Stimulated activated CD4-positive, alpha-beta T cell treated with anti-CD3 and anti-CD28 coated beads, Interleukin-1b, Interleukin-23, amount 100 ng/mL, for 4 hours (primary cell): Measurements from ENCODE around the gene PANK1.
"Not testable (repeated sequence)": the region's sequence is repeated elsewhere in the genome, so short reads cannot be mapped to it uniquely, and the experiment has no call there.

Source experiments
- DNase-seq, 2 donors: peaks; one replicate each; pipeline ENCODE4 v3.0.0-alpha.2; 2020; ENCODE audit warnings: low read depth in 2 of 2

PANK1 gene

DNA sequence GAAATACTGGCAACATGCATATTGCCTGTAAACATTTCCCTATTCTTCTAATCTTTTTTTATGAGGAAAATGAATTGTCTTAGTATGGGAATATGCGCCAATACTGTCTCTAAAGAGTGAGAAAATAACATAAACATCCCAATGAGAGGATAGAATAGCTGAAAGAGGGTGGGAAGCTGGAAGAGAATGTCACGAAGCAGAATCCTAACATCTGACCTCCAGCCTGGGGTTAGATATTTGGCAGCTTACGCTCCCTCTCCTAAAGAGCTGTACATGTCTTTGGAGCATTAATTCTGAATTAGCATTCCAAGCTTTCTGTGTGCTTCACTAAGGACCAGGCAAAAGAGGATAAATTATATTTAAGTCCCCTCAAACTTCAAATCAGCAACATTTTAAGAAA, 78.0 kb downstream of the PANK1 start:
- no peak for DNase-seq

DNA sequence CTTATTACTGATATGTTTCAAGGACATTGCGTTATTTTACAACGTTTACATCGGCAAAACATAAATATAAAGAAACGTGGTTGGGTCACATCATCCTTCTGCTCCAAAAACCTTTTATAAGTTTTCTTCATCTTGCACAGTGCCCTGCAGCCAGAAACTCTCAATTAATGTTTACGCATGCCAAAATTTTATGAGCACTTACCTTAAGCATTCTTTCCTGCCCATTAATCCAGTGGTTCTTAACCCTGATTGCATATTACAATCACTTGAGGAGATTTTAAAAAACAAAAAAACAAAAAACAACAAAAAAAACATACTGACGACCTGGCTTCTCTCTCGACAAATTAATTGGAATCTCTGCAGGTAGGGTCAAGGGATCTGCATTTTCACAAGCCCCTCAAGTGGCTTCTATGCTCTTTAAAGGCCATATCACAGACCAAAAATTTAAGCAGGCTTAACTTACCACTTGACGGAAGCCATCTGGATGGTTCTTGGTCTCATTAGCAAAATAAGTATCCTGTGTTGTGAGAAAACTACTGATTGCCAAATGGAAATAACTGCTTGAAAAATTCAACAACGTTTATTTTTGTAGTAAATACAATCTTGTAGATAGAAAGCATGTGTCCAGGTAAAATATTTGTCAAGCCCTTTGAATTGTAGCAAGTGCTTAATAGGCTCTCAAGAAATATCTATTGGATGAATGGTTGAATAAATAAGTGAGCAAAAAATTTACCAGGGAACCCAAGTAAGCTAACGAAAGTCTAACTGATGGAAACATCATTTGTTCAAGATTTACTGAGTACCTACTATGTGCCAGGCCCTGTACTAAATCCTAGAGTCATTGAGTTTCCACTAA, 78.7 kb downstream of the PANK1 start:
- no peak for DNase-seq

DNA sequence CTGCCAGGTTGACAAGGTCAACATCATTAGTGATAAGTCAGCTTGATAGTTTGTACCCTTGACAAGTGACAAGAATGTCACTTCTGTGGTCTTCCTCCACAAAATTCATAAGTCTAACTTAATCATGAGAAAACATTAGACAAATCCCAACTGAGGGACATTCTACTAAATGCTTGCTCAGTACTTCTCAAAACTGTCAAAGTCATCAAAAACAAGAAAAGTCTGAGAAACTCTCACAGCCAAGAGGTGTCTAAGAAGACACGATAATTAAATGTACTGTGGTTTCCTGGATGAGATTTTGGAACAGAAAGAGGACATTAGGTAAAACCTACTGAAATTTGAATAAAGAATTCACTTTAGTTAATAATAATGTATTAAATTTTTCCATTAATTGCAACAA, 79.9 kb downstream of the PANK1 start:
- no peak for DNase-seq

DNA sequence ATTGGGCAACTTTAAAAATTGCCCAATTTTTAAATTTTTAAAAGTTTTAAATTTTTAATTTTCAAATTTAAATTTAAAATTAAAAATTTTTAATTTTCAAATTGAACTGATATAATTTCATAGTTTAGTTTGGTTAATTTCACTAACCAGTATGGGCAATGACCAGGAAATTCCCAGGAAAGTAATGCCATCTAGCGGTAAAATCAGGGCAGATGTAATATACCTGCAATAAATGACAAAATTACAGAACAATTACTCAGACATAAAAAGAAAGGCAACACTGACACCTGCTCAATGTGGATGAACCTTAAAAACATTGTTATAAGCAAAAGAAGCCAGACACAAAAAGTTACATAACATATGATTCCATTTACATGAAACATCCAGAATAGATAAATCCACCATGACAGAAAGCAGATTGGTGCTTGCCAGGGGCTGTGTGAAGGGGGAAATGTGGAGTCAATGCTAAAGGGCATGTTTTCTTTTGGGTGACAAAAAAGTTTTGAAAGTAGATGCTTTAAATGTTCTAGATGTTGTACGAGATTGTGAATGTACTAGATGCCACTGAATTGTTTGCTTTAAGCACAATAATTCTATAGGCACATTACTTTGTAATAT, 81.1 kb downstream of the PANK1 start:
- peak in 1 of 2 donors; percentile 6 for DNase-seq

DNA sequence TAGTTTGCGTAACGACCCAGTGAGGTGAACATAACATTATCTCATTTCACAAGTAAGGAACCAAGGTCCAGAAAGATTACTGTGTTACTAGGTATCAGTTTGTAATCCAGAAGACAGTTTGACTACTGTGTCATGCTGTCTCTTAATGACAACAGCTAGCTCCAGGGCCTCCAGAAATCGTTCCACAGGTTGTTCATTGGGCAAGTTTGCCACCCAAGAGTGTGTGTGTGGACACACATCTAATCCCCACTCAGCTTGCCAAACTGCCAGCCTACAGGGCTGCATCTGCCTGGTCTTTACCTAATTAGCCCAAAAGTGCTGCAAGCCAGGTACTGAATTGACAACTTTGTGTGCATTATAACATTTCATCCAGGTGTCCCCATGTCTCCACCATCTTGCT, 81.7 kb downstream of the PANK1 start:
- DNase-seq, result no peak

DNA sequence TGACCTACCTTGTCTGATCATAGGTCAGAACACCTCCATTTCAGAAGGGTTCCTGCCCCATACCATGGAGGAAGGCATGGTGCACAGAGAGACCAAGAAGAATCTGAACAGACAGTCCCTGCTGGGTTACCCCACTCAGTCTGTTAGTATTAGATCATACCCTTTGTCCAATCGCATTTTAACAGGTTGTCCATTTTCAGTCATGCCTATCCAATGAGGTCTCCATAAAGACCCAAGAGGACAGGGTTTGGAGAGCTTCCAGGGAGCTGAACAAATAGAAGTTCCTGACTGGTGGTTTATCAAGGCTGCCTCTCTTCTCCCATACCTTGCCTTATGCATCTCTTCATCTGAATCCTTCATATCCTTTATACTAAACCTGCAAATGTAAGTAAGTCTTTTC, 88.4 kb downstream of the PANK1 start:
- no peak for DNase-seq

- DNase-seq, result no peak
These were observed 89.2 kb downstream of the PANK1 start for GRCh38 chr10:89555688-89556445.

GRCh38 chr10:89554433-89554832, 90.6 kb downstream of the PANK1 start:
- no peak for DNase-seq

DNA sequence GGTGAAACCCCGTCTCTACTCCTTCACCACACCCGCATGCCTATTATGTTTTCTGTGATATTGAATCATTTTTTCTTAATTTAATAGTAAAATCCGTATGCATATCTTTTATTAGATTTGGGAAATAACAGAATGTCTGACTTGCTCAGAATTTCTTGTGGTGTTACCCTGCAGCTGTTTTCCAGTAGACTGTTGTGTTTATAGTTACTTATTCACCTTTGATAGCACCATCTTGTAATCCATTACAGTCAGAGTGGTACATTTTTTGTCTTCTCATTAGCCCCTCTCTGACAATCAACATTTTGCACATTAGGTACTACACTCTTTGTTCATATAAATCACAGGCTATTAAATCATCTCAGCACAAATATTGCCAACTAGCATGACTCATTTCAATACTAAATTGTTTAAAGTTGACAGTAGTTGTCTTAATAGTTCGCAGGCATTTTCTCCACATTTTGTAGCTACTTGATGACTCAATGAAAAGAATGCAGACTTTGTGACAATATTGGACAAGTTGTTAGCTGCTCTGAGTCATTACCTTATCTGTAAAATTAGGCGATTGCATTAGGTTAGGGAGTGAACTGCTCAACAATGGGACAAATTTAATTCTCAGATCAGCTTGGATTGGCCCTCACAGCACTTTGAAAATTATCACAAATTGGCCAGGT, 91.8 kb downstream of the PANK1 start:
- DNase-seq, result no peak

- DNase-seq, result no peak
These were observed 92.8 kb downstream of the PANK1 start for GRCh38 chr10:89552213-89552612.

- no peak for DNase-seq
These were observed 94.5 kb downstream of the PANK1 start for GRCh38 chr10:89550509-89550908.

DNA sequence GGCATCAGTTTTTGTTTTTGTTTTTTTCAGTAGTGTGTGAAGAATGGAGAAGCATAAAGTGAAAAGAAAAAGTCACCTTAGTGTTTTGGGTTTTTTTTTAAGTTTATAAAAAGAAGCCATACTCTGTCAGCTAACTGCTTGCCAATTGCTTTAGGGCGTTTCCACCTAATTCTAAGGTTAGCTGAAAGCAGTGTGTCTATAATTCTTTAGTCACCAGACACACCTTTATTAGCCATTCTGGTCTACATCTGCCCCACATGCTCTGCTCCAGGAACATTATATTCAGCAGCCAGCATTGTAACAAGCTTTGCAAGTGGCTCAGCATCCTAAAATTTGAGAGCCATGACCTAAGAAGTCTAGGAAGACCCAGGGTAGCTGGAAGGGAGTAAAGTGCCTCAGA, 95.5 kb downstream of the PANK1 start:
- DNase-seq, result no peak

GRCh38 chr10:89548673-89549072, 96.4 kb downstream of the PANK1 start:
- no peak for DNase-seq

GRCh38 chr10:89547853-89548513, 97.1 kb downstream of the PANK1 start:
- DNase-seq, result no peak

- not testable (repeated sequence) for DNase-seq
These were observed 98.4 kb downstream of the PANK1 start for GRCh38 chr10:89546651-89547050.

- DNase-seq, result no peak
These were observed 101.2 kb downstream of the PANK1 start for GRCh38 chr10:89543841-89544240.

- DNase-seq, result no peak
These were observed 104.6 kb downstream of the PANK1 start for GRCh38 chr10:89540420-89540949.

GRCh38 chr10:89537364-89537763, 107.7 kb downstream of the PANK1 start:
- no peak for DNase-seq

DNA sequence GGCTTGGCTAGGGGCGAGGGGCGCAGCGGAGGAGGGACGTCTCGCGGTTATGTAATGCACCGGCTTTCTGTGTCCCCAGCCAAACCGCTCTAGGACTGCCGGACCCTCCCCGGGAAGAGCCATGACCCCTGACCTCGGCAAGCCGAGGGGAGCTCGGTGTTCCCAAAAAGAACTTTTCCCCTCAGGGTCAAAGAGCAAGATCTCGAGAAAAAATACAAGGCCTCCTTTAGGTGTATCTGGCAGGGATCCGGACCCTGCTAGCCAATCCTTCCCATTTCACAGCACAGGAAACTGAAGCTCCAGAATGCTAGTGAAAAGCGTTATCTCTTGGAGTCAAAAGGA, 109.1 kb downstream of the PANK1 start:
- DNase-seq, result no peak

DNA sequence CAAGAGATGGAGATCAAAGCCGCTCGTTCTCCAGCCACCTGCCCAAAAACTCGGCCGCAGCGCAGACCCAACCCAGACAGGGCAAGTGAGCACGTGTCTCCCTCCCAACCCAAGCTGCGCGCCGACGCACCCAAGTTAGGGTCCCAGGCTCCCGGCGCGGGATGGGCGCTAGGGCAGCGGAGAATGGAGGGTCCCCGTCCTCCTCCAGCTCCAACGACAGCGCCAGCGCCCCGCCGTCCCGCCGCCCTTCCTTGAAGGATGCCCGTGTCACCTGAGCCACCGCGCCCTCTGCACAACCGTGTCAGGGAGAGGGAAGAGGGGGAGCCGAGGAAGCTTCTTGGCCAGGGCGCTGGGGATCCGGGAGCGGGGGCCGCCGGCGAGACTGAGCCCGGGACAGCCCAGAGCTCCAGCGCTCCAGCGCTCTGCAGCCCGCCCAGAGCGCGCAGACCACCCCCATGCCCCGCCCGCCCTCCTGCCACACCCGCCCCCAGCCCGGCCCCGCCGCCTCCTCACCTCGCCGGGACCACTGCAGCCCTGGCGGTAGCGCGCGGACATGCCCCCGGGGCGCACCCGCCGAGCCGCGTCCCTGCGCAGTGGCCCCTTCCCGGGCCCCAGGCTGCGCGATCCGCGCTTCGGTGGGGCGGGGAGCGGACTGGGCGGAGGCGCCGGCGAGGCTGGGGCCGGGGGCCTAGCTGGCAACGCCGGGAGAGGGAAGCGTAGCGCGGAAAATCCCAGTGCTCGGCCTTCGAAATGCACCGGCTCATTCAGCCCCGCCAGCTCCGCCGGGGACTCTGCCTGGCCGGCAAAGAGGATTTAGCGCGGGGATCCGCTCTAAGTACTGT, 109.7 kb downstream of the PANK1 start, which contains the start of gene SLC16A12:
Gene SLC16A12, minus strand, starts transcription at position 424 of the 842 bp plus-strand sequence. CDS start 73,016 bp downstream, outside the sequence.
- no peak for DNase-seq
